IMR-90 (cell line): ENCODE data around the gene TNFSF12. TPM values are rescaled to one million over a fixed set of nuclear protein-coding genes. Genes with fewer than 3 reads are reported as not detected.

ENCODE experiments used
- ATAC-seq: fragments of 200-7000 bp; cut with Tn5 transposase; 2 replicates; pipeline ENCODE4 v1.9.1; 2020; ENCODE audit warnings: low read depth, mild to moderate bottlenecking, moderate library complexity
- BruUV-seq: library from RNA; stranded (reverse); fragments of 400-500 nt; replicated peaks from 2 replicates; lab custom pipeline; 2021; lab: Mats Ljungman, UMichigan
- CTCF ChIA-PET: fragments of 300-600 bp; formaldehyde crosslinking; extraction: SDS; loops from one replicate; lab custom pipeline; 2021; ENCODE audit warnings: antibody characterized with exemption; lab: Yijun Ruan, JAX
- POLR2A ChIA-PET: fragments of 300-600 bp; sonication (Branson Sonifier 250); formaldehyde crosslinking; loops from one replicate; lab custom pipeline; 2022; ENCODE audit warnings: antibody characterized with exemption; ENCODE audit not compliant: unreplicated experiment; lab: Charles Lee
- DNase-seq: peaks from one replicate; pipeline ENCODE4 v3.0.0; 2013
- H2AFZ ChIP-seq: replicated peaks from 2 replicates; pipeline ENCODE3; 2013; ENCODE audit warnings: low read length, mild to moderate bottlenecking; ENCODE audit not compliant: poor library complexity
- H2AK5ac ChIP-seq: 2 replicates; pipeline ENCODE4 v1.6.1; 2013; ENCODE audit warnings: low read depth, low read length, inconsistent platforms
- H2AK9ac ChIP-seq: replicated peaks from 2 replicates; pipeline ENCODE3; 2013; ENCODE audit warnings: mild to moderate bottlenecking, low read depth, low read length, moderate library complexity; ENCODE audit not compliant: poor library complexity
- H2BK120ac ChIP-seq: 2 replicates; pipeline ENCODE4 v1.6.1; 2013; ENCODE audit warnings: low read depth, low read length, inconsistent platforms
- H2BK15ac ChIP-seq: 3 replicates; pipeline ENCODE4 v1.6.1; 2013; ENCODE audit warnings: low read depth, low read length, inconsistent platforms
- H2BK20ac ChIP-seq: 2 replicates; pipeline ENCODE4 v1.6.1; 2013; ENCODE audit warnings: low read depth, mild to moderate bottlenecking, inconsistent platforms, low read length, moderate library complexity
- H2BK5ac ChIP-seq: 2 replicates; pipeline ENCODE4 v1.6.1; 2013; ENCODE audit warnings: mild to moderate bottlenecking, low read depth, low read length, inconsistent platforms; ENCODE audit not compliant: poor library complexity, severe bottlenecking
- H3K14ac ChIP-seq: replicated peaks from 2 replicates; pipeline ENCODE4 v1.6.1; 2013; ENCODE audit warnings: low read depth, low read length, inconsistent platforms
- H3K18ac ChIP-seq: 2 replicates; pipeline ENCODE4 v1.6.1; 2013; ENCODE audit warnings: low read depth, low read length, control low read depth
- H3K23ac ChIP-seq: 2 replicates; pipeline ENCODE4 v1.6.1; 2013; ENCODE audit warnings: low read depth, low read length, inconsistent platforms
- H3K27ac ChIP-seq: 2 replicates; pipeline ENCODE4 v1.5.1; 2013; ENCODE audit warnings: mild to moderate bottlenecking, control low read depth, low read length; ENCODE audit not compliant: insufficient read depth
- H3K27me3 ChIP-seq: 2 replicates; pipeline ENCODE4 v1.6.1; 2013; ENCODE audit warnings: low read length; ENCODE audit not compliant: control insufficient read depth, insufficient read depth
- H3K36me3 ChIP-seq: 2 replicates; pipeline ENCODE4 v1.6.1; 2013; ENCODE audit warnings: low read length, mixed read lengths; ENCODE audit not compliant: control insufficient read depth, insufficient read depth
- H3K4ac ChIP-seq: 2 replicates; pipeline ENCODE4 v1.6.1; 2013; ENCODE audit warnings: low read depth, low read length, inconsistent platforms
- H3K4me1 ChIP-seq: 2 replicates; pipeline ENCODE4 v1.6.1; 2013; ENCODE audit warnings: low read length, mixed read lengths; ENCODE audit not compliant: control insufficient read depth, insufficient read depth
- H3K4me2 ChIP-seq: 2 replicates; pipeline ENCODE4 v1.6.1; 2013; ENCODE audit warnings: low read depth, mild to moderate bottlenecking, control low read depth, low read length, moderate library complexity
- H3K4me3 ChIP-seq: 2 replicates; pipeline ENCODE4 v1.5.1; 2013; ENCODE audit warnings: low read depth, mild to moderate bottlenecking, control low read depth, low read length, moderate library complexity; ENCODE audit not compliant: insufficient read depth
- H3K56ac ChIP-seq: 2 replicates; pipeline ENCODE4 v1.6.1; 2013; ENCODE audit warnings: low read length, inconsistent platforms; ENCODE audit not compliant: insufficient read depth; ENCODE audit errors: extremely low read depth
- H3K79me1 ChIP-seq, 2 experiments: 2 replicates each; pipeline ENCODE4 v1.6.1; 2013; ENCODE audit warnings: low read length in 2 of 2, inconsistent platforms in 1 of 2, low read depth in 1 of 2
- H3K9ac ChIP-seq: 2 replicates; pipeline ENCODE4 v1.6.1; 2013; ENCODE audit warnings: low read depth, low read length, control low read depth
- H3K9me1 ChIP-seq: 2 replicates; pipeline ENCODE4 v1.6.1; 2013; ENCODE audit warnings: low read length, inconsistent platforms; ENCODE audit not compliant: insufficient read depth
- H3K9me3 ChIP-seq: 2 replicates; pipeline ENCODE4 v1.6.1; 2013; ENCODE audit warnings: low read length; ENCODE audit not compliant: control insufficient read depth, insufficient read depth
- H4K20me1 ChIP-seq: 2 replicates; pipeline ENCODE4 v1.6.1; 2013; ENCODE audit warnings: low read length, inconsistent platforms; ENCODE audit not compliant: insufficient read depth
- H4K5ac ChIP-seq: 2 replicates; pipeline ENCODE4 v1.6.1; 2013; ENCODE audit warnings: mild to moderate bottlenecking, low read depth, low read length, control low read depth
- H4K8ac ChIP-seq, 2 experiments: 2 replicates each; pipeline ENCODE4 v1.6.1; 2013; ENCODE audit warnings: low read depth in 2 of 2, low read length in 2 of 2, control low read depth in 1 of 2, inconsistent platforms in 1 of 2
- H4K91ac ChIP-seq: 2 replicates; pipeline ENCODE4 v1.6.1; 2013; ENCODE audit warnings: low read depth, low read length, inconsistent platforms; ENCODE audit not compliant: insufficient read depth
- BHLHE40 ChIP-seq: fragments of 150-350 bp; IDR thresholded peaks from 2 replicates; pipeline ENCODE4 v1.6.1; 2016; ENCODE audit warnings: mild to moderate bottlenecking, low read depth, low read length
- CEBPB ChIP-seq: IDR thresholded peaks from 2 replicates; pipeline ENCODE4 v1.6.1; 2012; ENCODE audit warnings: low read depth, low read length, improper control_type of control experiment
- POLR2A ChIP-seq: IDR thresholded peaks from 2 replicates; pipeline ENCODE4 v1.6.1; 2012; ENCODE audit warnings: mild to moderate bottlenecking, low read depth, low read length
- RCOR1 ChIP-seq: IDR thresholded peaks from 2 replicates; pipeline ENCODE4 v1.6.1; 2012; ENCODE audit warnings: mild to moderate bottlenecking, low read length, improper control_type of control experiment; ENCODE audit not compliant: insufficient replicate concordance
- SMC3 ChIP-seq: fragments of 150-350 bp; IDR thresholded peaks from 2 replicates; pipeline ENCODE4 v1.6.1; 2016; ENCODE audit warnings: low read depth, mild to moderate bottlenecking, antibody characterized with exemption, low read length, moderate library complexity
- WGBS, 2 experiments: methylation state at CpG; one replicate each; pipeline versions ENCODE4 v1.1.5 to v1.1.7; 2013; ENCODE audit warnings: missing lambda C conversion rate in 2 of 2; ENCODE audit not compliant: insufficient read length in 1 of 2; ENCODE audit errors: extremely low coverage in 2 of 2; 5-methylcytosine and 5-hydroxymethylcytosine counted together
- dilution Hi-C: fragments of 300-500 bp; cut with HindIII; formaldehyde crosslinking; loops from one replicate; pipeline ENCODE4 v1.14.3; 2018; ENCODE audit warnings: low sequenced_read_pairs; ENCODE audit not compliant: unreplicated experiment
- in situ Hi-C: fragments of 300-500 bp; cut with MboI; formaldehyde crosslinking; loops from 3 replicates; pipeline ENCODE4 v1.14.3; 2019; ENCODE audit warnings: low sequenced_read_pairs, inconsistent platforms, mixed read lengths
- intact Hi-C: fragments of 100-400 bp; cut with micrococcal nuclease; formaldehyde crosslinking; loops from 2 replicates; pipeline ENCODE4 v1.10.0; 2022
- polyA plus RNA-seq, 3 experiments: library from polyadenylated mRNA; depleted of rRNA; stranded (reverse); fragments of >200 nt; gene quantifications; 2 replicates each; pipeline ENCODE4 v1.2.3, GENCODE V29; 2012; ENCODE audit warnings: low replicate concordance in 1 of 3
- total RNA-seq: library from RNA; depleted of rRNA; stranded (reverse); fragments of >200 nt; gene quantifications from 2 replicates; pipeline ENCODE4 v1.2.3, GENCODE V29; 2012
- TF ChIP-seq, protein P1 (sequence below): fragments of 150-350 bp; IDR thresholded peaks from 2 replicates; pipeline ENCODE4 v1.6.1; 2017; ENCODE audit warnings: mild to moderate bottlenecking, antibody characterized with exemption, low read length, low read depth
- TF ChIP-seq, protein P2 (sequence below): conservative IDR thresholded peaks from 2 replicates; pipeline ENCODE4 v1.5.1; 2012; ENCODE audit warnings: mild to moderate bottlenecking, low read depth, low read length, improper control_type of control experiment
- TF ChIP-seq, protein P3 (sequence below): fragments of 150-350 bp; IDR thresholded peaks from 2 replicates; pipeline ENCODE4 v1.6.1; 2016; ENCODE audit warnings: low read depth, mild to moderate bottlenecking, low read length, moderate library complexity, borderline replicate concordance

TNFSF12 gene
- total and polyA plus RNA-seq, 2 of the 4 experiments (the other 2 are of a cell fraction): 2.7 to 22.0 TPM

DNA sequence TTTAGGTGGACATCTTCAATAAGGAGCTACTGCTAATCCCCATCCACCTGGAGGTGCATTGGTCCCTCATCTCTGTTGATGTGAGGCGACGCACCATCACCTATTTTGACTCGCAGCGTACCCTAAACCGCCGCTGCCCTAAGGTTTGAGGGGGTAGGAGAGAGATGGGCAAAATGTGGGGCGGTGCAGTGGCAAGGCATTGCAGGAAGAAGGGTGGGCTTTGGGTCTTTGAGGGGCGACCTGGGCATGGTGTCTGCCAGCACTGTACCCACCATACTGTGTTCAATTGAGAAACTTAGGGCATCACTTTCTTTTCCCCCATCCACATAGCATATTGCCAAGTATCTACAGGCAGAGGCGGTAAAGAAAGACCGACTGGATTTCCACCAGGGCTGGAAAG lies 21.5 kb downstream of the TNFSF12 start:
- H3K56ac ChIP-seq: no peak overlapping the region
- BruUV-seq: no TSS peak
- no peaks in the 10 kb centered on the region for H3K27me3 ChIP-seq
- WGBS, 2 experiments: no CpG with 5 or more reads among the region's 10 CpGs
- no peak overlapping the region for H2BK15ac ChIP-seq
- no peak overlapping the region for H4K8ac ChIP-seq
- H3K79me1 ChIP-seq: peaks cover 16 to 50% of the 10 kb centered on the region in 2 experiments
- no peak overlapping the region for H3K18ac ChIP-seq
- no peak overlapping the region for H2BK120ac ChIP-seq
- no peak overlapping the region for H2BK20ac ChIP-seq
- H3K4ac ChIP-seq: no peak overlapping the region
- CTCF ChIA-PET: interaction anchor here (1.1 kb wide), 1 partner anchor 13 kb away, joined by 3 read pairs; the partner anchor contains the start of gene MPDU1
- no peak overlapping the region for H3K4me2 ChIP-seq
- no peak overlapping the region for H3K4me3 ChIP-seq
- no peak overlapping the region for H3K23ac ChIP-seq
- POLR2A ChIA-PET: interaction anchor here (1.0 kb wide), 1 partner anchor 117 kb away, joined by 3 read pairs; the partner anchor contains the start of gene TP53
- H2AFZ ChIP-seq: no peak overlapping the region
- H3K9ac ChIP-seq: no peak overlapping the region
- no peak overlapping the region for H2AK9ac ChIP-seq
- DNase-seq (no peak), ATAC-seq (no peak)
- TF ChIP-seq RCOR1: no peak
- TF ChIP-seq, protein P1, sequence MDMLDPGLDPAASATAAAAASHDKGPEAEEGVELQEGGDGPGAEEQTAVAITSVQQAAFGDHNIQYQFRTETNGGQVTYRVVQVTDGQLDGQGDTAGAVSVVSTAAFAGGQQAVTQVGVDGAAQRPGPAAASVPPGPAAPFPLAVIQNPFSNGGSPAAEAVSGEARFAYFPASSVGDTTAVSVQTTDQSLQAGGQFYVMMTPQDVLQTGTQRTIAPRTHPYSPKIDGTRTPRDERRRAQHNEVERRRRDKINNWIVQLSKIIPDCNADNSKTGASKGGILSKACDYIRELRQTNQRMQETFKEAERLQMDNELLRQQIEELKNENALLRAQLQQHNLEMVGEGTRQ: no peak
- TF ChIP-seq SMC3: no peak
- TF ChIP-seq BHLHE40: no peak
- TF ChIP-seq POLR2A: no peak
- TF ChIP-seq, protein P2, sequence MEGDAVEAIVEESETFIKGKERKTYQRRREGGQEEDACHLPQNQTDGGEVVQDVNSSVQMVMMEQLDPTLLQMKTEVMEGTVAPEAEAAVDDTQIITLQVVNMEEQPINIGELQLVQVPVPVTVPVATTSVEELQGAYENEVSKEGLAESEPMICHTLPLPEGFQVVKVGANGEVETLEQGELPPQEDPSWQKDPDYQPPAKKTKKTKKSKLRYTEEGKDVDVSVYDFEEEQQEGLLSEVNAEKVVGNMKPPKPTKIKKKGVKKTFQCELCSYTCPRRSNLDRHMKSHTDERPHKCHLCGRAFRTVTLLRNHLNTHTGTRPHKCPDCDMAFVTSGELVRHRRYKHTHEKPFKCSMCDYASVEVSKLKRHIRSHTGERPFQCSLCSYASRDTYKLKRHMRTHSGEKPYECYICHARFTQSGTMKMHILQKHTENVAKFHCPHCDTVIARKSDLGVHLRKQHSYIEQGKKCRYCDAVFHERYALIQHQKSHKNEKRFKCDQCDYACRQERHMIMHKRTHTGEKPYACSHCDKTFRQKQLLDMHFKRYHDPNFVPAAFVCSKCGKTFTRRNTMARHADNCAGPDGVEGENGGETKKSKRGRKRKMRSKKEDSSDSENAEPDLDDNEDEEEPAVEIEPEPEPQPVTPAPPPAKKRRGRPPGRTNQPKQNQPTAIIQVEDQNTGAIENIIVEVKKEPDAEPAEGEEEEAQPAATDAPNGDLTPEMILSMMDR: no peak
- no peak for TF ChIP-seq CEBPB
- TF ChIP-seq, protein P3, sequence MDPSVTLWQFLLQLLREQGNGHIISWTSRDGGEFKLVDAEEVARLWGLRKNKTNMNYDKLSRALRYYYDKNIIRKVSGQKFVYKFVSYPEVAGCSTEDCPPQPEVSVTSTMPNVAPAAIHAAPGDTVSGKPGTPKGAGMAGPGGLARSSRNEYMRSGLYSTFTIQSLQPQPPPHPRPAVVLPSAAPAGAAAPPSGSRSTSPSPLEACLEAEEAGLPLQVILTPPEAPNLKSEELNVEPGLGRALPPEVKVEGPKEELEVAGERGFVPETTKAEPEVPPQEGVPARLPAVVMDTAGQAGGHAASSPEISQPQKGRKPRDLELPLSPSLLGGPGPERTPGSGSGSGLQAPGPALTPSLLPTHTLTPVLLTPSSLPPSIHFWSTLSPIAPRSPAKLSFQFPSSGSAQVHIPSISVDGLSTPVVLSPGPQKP: no peak
- H2BK5ac ChIP-seq: no peak overlapping the region
- H4K91ac ChIP-seq: no peak overlapping the region
- peaks cover 6% of the 10 kb centered on the region for H3K4me1 ChIP-seq
- no peak overlapping the region for H3K14ac ChIP-seq
- intact Hi-C loops (loop anchor here (5.0 kb wide), 1 partner anchor 272 kb away; no protein-coding TSS in a partner anchor), dilution Hi-C loops (no loop called here), in situ Hi-C loops (no loop called here)
- peaks cover 47% of the 10 kb centered on the region for H3K36me3 ChIP-seq
- no peaks in the 10 kb centered on the region for H3K9me3 ChIP-seq
- H3K9me1 ChIP-seq: peaks cover 6% of the 10 kb centered on the region; the same call in 1 of the 2 replicates
- no peak overlapping the region for H2AK5ac ChIP-seq
- H4K20me1 ChIP-seq: peaks cover 27% of the 10 kb centered on the region
- no peak overlapping the region for H4K5ac ChIP-seq
- H3K27ac ChIP-seq: no peak overlapping the region
